ENCODE measurements around the gene CFHR5.
"Not testable (repeated sequence)": the region's sequence is repeated elsewhere in the genome, so short reads cannot be mapped to it uniquely, and the experiment has no call there.

The CFHR5 gene

DNA sequence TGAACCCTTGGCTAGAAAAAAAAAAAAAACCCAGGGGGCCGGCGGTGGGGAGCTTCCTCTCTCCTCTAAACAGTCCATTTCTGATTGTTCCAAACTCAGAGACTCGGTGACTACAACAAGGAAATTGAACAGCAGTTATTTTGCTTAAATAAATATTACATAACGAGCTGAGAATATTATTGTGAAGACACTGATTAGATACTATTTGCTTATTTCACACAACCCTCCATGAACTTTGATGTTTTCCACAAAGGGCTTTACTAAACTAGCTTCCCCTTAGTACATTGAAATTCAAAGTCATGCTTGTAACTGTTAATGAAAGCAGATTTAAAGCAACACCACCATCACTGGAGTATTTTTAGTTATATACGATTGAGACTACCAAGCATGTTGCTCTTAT is at the start of gene CFHR5:
Gene CFHR5, plus strand, starts transcription at position 279 of the 400 bp plus-strand sequence. Its CDS starts 109 bp downstream, at position 388.
- no peak for DNase-seq

DNA sequence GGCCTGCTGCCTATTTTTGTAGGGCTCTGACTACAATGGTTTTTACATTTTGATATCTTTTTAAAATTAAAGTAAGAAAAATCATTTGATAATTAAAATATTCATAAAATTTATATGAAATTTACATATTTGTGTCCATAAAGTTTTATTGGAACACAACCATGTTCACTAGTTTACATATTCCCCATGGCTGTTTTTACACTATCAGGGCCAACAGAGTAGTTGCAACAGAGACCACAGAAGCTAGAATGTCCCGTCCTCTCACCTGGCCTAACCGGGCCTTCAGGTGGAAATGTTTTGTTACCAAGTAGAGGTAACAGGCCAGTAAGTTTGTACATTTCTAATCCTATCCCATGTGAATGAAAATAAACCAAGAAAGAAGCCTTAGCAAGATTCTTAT is 44.5 kb upstream of the CFHR5 start:
- DNase-seq = not testable (repeated sequence)

DNA sequence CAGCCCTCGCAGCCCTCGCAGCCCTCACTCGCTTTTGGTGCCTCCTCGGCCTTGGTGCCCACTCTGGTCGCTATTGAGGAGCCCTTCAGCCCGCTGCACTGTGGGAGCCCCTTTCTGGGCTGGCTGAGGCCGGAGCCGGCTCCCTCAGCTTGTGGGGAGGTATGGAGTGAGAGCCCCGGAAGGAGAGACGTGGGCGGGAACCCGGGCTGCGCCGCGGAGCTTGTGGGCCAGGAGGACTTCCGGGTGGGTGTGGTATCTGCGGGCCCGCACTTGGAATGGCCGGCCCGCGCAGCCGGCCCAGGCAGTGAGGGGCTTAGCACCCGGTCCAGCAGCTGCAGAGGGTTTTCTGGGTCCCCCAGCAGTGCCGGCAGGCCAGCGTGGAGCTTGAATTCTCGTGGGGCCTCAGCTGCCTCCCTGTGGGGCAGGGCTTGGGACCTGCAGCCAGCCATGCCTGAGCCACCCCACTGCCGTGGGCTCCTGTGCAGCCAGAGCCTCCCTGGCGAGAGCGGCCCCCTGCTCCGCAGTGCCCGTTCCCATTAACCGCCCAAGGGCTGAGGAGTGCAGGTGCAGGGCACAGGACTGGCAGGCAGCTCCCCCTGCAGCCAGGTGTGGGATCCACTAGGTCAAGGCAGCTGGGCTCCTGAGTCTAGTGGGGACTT is 43.7 kb upstream of the CFHR5 start:
- DNase-seq = peak in 1 of 14 donors; percentile 0

DNA sequence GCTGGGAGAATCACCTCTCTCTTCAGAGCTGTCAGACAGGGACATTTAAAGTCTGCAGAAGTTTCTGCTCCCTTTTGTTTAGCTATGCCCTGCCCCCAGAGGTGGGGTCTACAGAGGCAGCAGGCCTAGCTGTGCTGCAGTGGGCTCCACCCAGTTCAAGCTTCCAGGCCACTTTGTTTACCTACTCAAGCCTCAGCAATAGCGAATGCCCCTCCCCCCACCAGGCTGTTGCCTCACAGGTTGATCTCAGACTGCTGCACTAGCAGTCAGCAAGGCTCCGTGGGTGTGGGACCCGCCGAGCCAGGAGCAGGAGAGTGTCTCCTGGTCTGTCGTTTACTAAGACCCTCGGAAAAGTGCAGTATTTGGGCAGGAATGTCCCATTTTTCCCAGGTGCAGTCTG is 35.9 kb upstream of the CFHR5 start:
- DNase-seq = not testable (repeated sequence)

DNA sequence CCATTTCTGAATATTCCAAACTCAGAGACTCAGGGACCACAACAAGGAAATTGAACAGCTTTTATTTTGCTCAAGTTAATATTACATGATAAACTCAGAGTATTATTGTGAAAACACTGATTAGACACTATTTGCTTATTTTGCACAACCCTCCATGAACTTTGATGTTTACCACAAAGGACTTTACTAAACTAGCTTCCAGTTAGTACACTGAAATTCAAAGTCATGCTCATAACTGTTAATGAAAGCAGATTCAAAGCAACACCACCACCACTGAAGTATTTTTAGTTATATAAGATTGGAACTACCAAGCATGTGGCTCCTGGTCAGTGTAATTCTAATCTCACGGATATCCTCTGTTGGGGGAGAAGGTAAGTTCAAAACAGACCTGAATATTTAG is 33.8 kb upstream of the CFHR5 start, which contains the start of gene CFHR2:
Gene CFHR2, plus strand, starts transcription at position 171 of the 400 bp plus-strand sequence. Its CDS starts 143 bp downstream, at position 314.
- DNase-seq = not testable (repeated sequence)

DNA sequence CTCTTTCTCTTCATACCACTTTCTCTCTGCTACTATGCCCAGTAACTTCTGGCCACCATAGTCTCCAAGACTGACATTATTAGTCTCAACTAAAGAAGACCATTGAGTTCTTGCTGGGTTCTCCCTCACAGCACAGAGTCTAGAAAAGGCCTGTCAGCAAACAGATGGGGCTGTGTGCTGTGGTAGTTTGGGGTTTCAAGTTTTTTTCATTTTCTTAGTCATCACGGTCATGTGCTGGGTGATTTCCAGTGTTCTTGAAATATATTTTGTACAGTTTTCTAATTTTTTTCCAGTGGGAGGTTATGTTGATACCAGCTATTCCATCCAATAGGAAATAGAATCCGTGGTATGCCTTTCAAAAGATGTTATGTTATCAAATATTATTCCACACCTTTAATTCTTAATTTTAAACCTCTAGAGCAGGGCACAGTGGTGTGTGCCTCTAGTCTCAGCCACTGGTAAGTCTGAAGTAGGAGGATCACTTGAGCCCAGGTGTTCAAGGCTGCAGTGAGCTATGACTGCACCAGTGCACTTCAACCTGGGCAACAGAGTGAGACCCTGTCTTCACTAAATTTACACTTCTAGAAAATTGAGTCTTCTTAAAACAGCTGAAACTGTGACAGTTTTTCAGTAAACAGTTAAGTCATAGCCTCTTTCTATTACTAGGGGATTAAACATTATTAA is 25.5 kb upstream of the CFHR5 start:
- DNase-seq = no peak

DNA sequence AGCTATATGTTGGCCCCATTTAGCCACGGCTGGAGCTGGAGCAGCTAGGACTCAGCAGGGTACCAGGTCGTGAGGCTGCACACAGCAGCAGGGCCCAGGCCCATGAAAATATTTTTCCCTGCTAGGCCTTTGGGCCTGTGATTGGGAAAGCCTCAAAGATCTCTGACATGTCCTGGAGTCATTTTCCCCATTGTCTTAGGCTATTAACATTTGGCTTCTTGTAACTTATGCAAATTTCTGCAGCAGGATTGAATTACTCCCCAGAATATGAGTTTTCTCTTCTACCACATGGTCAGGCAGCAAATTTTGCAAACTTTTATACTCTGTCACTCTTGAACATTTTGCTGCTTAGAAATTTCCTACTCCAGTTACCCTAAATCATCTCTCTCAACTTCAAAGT is 22.6 kb upstream of the CFHR5 start:
- no peak for DNase-seq

DNA sequence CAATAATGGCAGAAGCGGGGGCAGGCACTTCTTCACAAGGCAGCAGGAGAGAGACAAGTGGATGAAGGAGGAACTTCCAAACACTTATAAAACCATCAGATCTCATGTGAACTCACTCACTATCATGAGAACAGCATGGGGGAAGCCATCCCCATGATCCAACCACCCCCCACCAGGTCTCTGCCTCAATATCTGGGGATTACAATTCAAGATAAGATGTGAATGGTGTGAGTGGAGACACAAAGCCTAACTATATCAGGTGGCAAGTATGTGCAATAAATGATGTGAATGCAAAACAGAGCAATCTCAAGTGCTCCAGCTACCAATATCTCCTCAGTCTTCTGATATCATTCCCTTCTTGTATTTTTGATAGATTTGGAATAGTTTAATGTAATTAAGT is 21.4 kb upstream of the CFHR5 start:
- no peak for DNase-seq

DNA sequence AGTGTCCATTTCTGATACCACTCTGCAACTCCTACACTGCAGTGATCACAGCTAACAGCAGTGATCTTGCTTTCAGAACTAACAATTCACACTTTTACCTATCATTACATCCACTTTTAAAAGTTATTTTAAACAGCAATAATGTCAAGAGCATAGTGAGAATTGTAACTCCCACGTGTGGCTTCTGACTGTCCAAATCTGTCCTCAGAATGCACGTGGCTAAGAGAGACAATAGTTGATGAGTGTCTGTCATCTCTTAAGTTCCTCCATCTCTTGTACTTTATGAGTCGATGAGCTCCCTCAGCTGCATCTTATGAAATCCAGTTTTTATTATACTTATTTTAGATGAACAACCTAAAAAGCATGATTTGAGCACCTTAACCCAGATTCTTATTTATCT is 16.5 kb upstream of the CFHR5 start:
- no peak for DNase-seq

DNA sequence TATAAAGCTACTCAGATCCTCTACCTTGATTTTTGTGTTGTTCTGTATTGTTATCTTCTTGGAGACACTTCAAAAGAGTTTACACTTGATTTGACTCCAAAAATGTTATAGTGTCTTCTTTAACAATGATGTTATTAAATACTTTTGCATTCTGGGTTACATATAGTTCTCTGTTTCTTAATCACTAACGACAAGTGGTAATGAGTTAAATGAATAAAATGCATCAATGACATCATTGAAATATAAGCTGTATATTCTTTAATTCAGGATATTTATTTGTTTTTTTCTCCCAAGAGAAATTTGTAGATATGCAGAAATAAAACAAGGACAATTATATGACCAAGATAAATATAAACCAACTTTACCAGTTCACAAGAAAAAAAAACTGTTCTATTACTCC is 7.2 kb upstream of the CFHR5 start:
- DNase-seq = no peak

DNA sequence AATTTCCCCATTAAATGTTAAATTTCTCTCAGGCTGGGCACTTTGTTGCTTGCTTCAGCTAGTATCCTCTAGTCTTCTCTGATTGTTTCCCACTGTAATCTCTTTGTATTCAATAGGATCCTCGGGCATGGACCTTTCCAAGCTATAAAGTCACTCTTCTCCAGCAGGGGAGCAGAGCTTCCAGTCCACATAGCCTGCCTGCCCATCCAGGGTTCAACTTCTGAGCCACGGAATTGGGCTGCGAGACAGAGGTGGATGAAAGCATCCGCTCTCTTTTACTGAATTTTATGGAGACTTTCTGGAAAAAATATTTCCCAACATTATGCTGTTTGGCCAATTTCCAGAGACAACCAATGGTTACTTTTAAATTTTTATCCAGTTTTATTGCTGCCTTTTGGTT is 1.1 kb upstream of the CFHR5 start:
- DNase-seq = no peak

DNA sequence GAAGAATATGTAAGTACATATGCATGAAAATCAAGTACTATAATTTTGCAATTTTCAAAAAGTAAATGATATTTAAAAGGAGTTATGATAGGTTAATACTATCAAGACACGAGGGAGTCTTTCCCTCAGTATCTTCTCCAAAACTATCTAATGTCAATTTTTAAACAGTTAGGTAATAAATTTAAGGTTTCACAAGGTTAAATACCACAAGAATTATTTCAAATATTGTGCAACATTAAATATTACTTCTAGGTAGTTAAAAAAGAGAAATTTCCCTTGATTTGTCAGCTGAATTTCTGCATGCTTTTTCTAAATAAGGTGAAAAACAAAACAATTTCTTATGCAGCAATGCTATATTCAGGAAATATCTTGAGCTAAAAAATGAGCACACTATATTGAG is 3.5 kb downstream of the CFHR5 start:
- DNase-seq = no peak

DNA sequence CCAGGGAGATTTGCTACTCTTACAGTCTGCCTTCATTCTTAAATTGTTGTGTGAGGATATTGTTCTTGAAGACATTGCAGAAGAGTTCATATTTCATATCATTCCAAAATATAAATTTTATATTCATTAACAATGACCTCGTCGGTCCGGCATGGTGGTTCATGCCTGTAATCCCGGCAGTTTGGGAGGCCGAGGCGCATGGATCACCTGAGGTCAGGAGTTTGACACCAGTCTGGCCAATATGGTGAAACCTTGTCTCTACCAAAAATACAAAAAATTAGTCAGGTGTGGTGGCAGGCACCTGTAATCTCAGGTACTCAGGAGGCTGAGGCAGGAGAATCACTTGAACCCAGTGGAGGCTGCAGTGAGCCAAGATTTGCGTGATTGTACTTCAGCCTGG is 4.9 kb downstream of the CFHR5 start:
- DNase-seq = not testable (repeated sequence)

DNA sequence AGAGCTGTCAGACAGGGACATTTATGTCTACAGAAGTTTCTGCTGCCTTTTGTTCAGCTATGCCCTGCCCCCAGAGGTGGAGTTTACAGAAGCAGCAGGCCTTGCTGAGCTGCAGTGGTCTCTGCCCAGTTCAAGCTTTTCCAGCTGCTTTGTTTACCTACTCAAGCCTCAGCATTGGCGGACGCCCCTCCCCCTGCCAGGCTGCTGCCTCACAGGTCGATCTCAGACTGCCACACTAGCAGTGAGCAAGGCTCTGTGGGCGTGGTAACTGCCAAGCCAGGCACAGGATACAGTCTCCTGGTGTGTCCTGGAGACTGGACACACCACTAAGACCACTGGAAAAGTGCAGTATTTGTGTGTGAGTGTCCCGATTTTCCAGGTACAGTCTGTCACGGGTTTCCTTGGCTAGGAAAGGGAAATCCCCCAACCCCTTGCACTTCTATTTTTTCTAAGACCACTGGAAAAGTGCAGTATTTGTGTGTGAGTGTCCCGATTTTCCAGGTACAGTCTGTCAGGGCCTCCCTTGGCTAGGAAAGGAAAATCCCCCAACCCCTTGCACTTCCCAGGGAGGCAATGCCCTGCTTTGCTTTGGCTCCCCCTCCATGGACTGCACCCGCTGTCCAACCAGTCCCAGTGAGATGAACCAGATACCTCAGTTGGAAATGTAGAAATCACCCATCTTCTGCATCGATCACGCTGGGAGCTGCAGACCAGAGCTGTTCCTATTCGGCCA is 14.7 kb downstream of the CFHR5 start:
- not testable (repeated sequence) for DNase-seq

DNA sequence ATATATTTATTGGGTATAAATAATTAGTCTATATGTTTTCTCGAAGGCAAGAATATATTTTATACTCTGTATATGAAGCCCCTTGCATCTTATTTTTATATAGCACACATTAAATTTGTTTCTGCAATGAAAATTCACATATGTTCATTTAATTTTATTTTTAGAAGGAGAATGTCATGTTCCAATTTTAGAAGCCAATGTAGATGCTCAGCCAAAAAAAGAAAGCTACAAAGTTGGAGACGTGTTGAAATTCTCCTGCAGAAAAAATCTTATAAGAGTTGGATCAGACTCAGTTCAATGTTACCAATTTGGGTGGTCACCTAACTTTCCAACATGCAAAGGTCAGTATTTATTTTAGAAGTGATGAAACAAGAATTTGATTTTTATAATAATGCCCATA is 16.6 kb downstream of the CFHR5 start:
- DNase-seq = no peak

DNA sequence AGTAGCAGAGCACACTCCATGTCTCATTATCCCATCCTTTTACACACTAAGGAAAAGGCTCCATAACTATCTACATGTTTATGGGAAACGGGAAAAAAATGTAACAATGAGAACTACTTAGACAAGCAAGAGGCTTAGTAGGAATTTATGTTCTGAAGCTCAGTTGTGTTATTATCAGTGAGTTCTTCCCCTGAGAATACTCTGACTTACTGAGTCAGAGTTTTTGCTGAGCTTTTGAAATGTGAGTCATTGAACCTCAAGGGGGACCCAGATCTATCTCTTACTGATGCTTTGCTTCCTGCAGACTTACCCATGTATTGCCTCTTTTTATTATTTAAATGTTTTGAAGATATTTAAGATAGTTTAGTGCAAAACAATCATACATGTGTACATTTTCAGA is 20.1 kb downstream of the CFHR5 start:
- no peak for DNase-seq

DNA sequence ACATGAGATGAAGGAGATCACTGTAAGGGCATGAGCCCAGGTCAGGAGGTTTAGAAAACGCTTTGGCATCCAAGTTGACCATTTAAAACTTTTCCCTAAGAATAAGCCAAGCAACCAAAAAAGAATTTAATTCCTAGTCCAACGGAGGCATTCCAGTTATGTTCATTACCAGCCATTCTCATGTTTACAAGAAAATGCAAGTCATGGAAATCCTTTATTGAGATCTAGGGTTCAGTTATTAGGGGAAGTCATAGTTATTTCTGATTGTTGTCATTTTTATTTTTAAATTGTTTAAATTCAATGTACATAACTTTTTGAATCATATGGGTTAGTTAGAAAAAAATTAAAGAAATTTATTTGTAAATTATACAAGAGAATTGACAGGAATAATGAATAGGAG is 24.5 kb downstream of the CFHR5 start:
- DNase-seq = no peak

DNA sequence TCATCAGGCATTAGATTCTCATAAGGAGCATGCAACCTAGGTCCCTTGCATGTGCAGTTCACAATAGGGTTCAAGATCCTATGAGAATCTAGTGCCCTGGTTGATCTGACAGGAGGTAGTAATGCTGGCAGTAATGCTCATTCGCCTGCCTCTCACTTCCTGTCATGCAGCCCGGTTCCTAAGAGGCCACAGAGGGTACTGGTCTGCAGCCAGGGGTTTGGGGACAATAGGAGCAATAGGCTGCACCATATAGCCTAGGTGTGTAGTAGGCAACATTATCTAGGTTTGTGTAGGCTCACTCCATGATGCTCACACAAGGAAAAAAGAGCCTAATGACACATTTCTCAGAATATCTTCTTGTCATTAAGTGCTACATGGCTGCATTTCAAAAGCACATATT is 25.8 kb downstream of the CFHR5 start:
- DNase-seq = no peak

DNA sequence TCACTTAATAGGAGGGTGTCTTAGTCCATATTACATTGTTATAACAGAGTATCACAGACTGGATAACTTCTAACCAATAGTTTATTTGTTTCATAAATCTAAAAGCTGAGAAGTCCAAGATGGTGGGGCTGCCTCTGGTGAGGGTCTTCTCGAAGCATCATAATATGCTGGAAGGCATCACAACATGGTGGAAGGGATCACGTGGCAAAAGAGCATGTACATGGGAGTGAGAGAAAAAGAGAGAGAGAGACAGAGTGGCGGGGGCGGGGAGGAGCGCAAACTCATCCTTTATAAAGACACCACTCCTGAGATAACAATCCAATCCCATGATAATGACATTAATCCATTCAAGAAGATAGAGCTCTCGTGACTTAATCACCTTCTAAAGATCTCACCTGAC is 31.5 kb downstream of the CFHR5 start:
- no peak for DNase-seq

DNA sequence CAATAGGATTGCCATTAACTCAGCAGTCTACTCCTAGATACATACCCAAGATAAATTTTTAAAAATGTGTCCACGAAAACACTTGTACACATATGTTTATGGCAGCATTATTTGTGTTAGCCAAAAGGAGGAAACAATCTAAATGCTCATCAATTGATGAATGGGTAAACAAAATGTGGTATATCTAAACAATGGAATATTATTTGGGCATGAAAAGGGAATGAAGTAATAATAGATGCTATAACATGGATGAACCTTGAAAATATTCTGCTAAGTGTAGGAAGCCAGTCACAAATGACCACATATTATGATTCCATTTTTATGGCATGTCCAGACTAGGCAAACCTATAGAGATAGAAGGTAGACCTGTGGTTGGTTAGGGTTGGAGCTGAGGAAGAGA is 34.3 kb downstream of the CFHR5 start:
- no peak for DNase-seq

DNA sequence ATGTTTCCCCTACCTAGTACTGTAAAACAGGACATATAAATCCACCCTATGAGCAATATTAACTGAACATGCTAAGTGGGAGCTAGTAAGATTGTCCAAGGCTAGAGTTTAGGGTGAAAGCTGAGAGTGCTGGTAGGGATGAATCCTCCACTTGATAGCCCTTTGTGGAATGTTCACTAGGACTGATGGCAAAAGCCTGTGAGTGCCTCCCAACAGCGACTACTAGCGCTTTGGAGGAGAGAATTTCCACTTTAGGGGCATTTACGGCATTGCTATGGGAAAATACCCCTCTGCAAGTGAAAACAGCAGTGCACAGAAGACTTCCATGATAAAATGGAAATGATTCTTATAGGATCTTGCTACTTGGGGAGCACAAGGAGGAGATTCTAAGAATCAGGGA is 35.9 kb downstream of the CFHR5 start:
- no peak for DNase-seq

DNA sequence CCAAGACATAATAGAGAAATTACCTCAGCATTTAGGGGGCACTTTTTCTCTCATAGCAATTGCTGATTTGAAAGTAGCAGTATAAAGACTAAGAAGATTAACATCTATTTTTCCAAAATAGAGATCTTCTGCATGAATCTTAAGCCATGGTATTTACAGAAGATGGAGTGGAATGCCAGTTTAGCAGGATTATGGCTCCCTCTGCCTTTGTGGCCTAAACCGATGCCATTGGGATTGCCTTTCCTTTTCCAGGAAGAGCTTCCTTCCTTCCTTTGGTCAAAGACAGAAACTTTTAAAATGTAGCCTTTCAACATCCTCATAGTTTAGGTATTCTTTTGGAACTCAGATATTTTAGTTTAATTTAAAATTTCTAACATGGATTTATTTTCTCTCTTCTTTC is 39.4 kb downstream of the CFHR5 start:
- no peak for DNase-seq

DNA sequence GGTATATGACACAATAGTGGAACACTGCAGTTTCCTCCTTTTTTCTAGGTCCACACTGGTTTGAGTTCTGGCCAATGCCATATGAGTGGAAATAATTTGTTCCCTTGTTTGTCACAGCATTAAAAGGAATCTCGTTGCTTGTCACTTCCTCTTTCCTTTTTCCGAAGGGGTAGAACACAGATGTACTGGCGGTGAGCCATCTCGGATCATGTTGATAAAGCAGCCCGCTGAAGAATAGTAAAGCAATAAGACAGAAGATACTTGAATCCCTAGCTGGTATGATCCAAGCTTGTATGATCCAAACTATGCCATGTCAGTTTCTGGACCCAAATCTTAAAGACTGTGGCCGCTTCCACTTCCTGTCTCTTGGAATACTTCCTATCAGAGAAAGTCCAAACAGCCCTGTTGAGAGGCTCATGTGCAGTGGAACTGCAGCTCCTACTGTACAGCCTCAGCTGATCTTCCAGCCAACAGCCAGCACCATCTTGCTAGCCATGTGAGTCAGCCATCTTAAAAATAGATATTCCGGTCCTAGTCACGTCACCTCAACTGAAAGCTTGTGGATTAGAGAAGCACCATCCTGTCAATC is 40.3 kb downstream of the CFHR5 start:
- DNase-seq = no peak

Data from C1 segment of cervical spinal cord (tissue), 14 donors.